ENCODE results near the gene ARHGAP32. TPM values are rescaled to one million over a fixed set of nuclear protein-coding genes. Genes with fewer than 3 reads are reported as not detected.

ARHGAP32 gene
- total RNA-seq, 1 experiment from 2014 or later: 27.8 TPM

DNA sequence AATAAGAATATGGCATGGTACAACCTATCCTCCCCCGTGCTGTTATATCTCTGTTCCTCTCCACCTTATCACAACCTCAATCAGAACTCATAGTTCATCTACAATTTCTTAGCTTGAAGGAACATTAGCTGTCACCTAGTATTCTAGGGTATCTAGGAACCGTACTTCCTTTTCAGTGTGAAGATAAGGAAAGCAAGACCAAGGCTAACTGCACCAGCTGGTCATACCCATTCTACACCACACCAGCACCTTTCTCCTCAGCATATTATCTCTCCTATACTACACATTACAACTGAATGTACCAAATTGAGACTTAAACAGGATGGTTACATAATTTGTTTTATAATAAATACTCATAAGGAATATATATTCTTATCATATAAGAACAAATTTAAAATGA, 73.1 kb downstream of the ARHGAP32 start:
- Histone ChIP-seq H3K27ac (ENCODE audit: low read depth, low read length) (no peak overlapping the region), H3K9me2 (ENCODE audit: insufficient read depth) (no peaks in the 10 kb centered on the region), H3K9ac (ENCODE audit: low read length) (no peak overlapping the region), H3K9me3 (ENCODE audit: control insufficient read depth in 1 of 2, insufficient read depth in 1 of 2, low read depth in 1 of 2, low read length in 2 of 2) (no peaks in the 10 kb centered on the region), H2AFZ (ENCODE audit: low read depth, low read length, poor library complexity, severe bottlenecking) (no peak overlapping the region), H3K36me3 (ENCODE audit: control insufficient read depth in 1 of 2, insufficient read depth in 2 of 2, low read length in 2 of 2) (no peaks in the 10 kb centered on the region), H3K79me2 (ENCODE audit: insufficient read depth, low read length) (no peaks in the 10 kb centered on the region), H4K20me1 (ENCODE audit: insufficient read depth) (no peaks in the 10 kb centered on the region), H3K27me3 (ENCODE audit: insufficient read depth, low read length) (no peaks in the 10 kb centered on the region), H3K4me2 (ENCODE audit: low read length) (no peak overlapping the region), H3K4me1 (ENCODE audit: control insufficient read depth in 1 of 2, insufficient read depth in 2 of 2, low read length in 2 of 2) (peaks cover 5 to 12% of the 10 kb centered on the region in 2 experiments; a peak in 3 of 4 replicates), H3K4me3 (replicated peaks in 1 of 2; ENCODE audit: low read depth in 1 of 2, low read length in 2 of 2) (no peak overlapping the region)
- RAD21 ChIA-PET (ENCODE audit: low non-redundant PET in 1 of 2, low total read pairs in 2 of 2, uncharacterized antibody in 2 of 2, unreplicated experiment in 2 of 2): interaction anchor here in 1 of 2 experiments (1.5 kb wide), 1 partner anchor 213 kb away, joined by 7 read pairs; no protein-coding TSS in a partner anchor
- intact Hi-C loops (cut with micrococcal nuclease): no loop called here
- TF ChIP-seq, protein P1, sequence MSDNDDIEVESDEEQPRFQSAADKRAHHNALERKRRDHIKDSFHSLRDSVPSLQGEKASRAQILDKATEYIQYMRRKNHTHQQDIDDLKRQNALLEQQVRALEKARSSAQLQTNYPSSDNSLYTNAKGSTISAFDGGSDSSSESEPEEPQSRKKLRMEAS (IDR thresholded peaks at IDR 0.05): no peak
- TF ChIP-seq FOSL1 (IDR thresholded peaks at IDR 0.05; ENCODE audit: low read depth) (no peak), JUND (IDR thresholded peaks at IDR 0.05) (no peak), RAD21 (IDR thresholded peaks at IDR 0.05; ENCODE audit: low read depth) (no peak), SIN3A (IDR thresholded peaks at IDR 0.05; ENCODE audit: low read depth) (no peak), SP1 (IDR thresholded peaks at IDR 0.05; ENCODE audit: low read depth) (no peak)
- TF ChIP-seq, protein P2, sequence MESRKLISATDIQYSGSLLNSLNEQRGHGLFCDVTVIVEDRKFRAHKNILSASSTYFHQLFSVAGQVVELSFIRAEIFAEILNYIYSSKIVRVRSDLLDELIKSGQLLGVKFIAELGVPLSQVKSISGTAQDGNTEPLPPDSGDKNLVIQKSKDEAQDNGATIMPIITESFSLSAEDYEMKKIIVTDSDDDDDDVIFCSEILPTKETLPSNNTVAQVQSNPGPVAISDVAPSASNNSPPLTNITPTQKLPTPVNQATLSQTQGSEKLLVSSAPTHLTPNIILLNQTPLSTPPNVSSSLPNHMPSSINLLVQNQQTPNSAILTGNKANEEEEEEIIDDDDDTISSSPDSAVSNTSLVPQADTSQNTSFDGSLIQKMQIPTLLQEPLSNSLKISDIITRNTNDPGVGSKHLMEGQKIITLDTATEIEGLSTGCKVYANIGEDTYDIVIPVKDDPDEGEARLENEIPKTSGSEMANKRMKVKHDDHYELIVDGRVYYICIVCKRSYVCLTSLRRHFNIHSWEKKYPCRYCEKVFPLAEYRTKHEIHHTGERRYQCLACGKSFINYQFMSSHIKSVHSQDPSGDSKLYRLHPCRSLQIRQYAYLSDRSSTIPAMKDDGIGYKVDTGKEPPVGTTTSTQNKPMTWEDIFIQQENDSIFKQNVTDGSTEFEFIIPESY (IDR thresholded peaks at IDR 0.05; ENCODE audit: extremely low read depth, insufficient replicate concordance, low read length): no peak
- CTCF ChIA-PET: interaction anchor here (0.8 to 1.4 kb wide), 2 partner anchors 202 to 213 kb away, joined by 3 to 15 read pairs; no protein-coding TSS in a partner anchor
- DNase-seq (ENCODE audit: low read depth, low spot score) (no peak), ATAC-seq (no peak)
- BruUV-seq (replicated peaks): no TSS peak
- POLR2A ChIA-PET: no interaction called here
